Naive B cell (primary cell): Measurements from ENCODE around the gene BBS9. TPM values are rescaled to one million over a fixed set of nuclear protein-coding genes. Genes with fewer than 3 reads are reported as not detected.

Experiments used
- ATAC-seq, 2 donors: fragments of 150-1000 bp; cut with Tn5 transposase; 2 replicates each; pipeline ENCODE4 v1.10.0; 2021; ENCODE audit warnings: low read depth in 2 of 2, mild to moderate bottlenecking in 2 of 2, moderate library complexity in 2 of 2
- DNase-seq: peaks from one replicate; pipeline ENCODE4 v3.0.0; 2022
- H3K27ac Mint-ChIP-seq, 6 donors: one replicate each; pipeline ENCODE4 v1.8.0; 2020 to 2022; ENCODE audit warnings: mild to moderate bottlenecking in 6 of 6, mixed read lengths in 6 of 6, moderate library complexity in 5 of 6, inconsistent platforms in 2 of 6
- H3K27me3 Mint-ChIP-seq, 3 donors: one replicate each; pipeline ENCODE4 v1.8.0; 2021 to 2022; ENCODE audit warnings: mixed read lengths in 3 of 3, mild to moderate bottlenecking in 1 of 3
- H3K36me3 Mint-ChIP-seq, 2 donors: one replicate each; pipeline ENCODE4 v1.8.0; 2020 to 2022; ENCODE audit warnings: mixed read lengths in 2 of 2, inconsistent platforms in 1 of 2, mild to moderate bottlenecking in 1 of 2
- H3K4me1 Mint-ChIP-seq, 3 donors: one replicate each; pipeline ENCODE4 v1.8.0; 2020 to 2022; ENCODE audit warnings: mixed read lengths in 3 of 3, inconsistent platforms in 1 of 3, mild to moderate bottlenecking in 1 of 3, moderate library complexity in 1 of 3
- H3K4me3 Mint-ChIP-seq, 8 donors: one replicate each; pipeline ENCODE4 v1.8.0; 2020 to 2022; ENCODE audit warnings: mild to moderate bottlenecking in 8 of 8, mixed read lengths in 8 of 8, moderate library complexity in 8 of 8, inconsistent platforms in 2 of 8
- H3K9me3 Mint-ChIP-seq, 7 donors: one replicate each; pipeline ENCODE4 v1.8.0; 2020 to 2022; ENCODE audit warnings: mixed read lengths in 7 of 7, mild to moderate bottlenecking in 5 of 7, inconsistent platforms in 2 of 7, moderate library complexity in 1 of 7
- polyA plus RNA-seq, 6 donors: library from polyadenylated mRNA; unstranded; fragments of 300-500 nt; fragmentation: Illumina TruSeq; gene quantifications; one replicate each; pipeline ENCODE4 v1.2.3, GENCODE V29; 2021; ENCODE audit warnings: low read depth in 6 of 6

BBS9 gene
- polyA plus RNA-seq, 6 donors from 2014 or later = 10.9 to 17.0 (median 13.0) TPM

DNA sequence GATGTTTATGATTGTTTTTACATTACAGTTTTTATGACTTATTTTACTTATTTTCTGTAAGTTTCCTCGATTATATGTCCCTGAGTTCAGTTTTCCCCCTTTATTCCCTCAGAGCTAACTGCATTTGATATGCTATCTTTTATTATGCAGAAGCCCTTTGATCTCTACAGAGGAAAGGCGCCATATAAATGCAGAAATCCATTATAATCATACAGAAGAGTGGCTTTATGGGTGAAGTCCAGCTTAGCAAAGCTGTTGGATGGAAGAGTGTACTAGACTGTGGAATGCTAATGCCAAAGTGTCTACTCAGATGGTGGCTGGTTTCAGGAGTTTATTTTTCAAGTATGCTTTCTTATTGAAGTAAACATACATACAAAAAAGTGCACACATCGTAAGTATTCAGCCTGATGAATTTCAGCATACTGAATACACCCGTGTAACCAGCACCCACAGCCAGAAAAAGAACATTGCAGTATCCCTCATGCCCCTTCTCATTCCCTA, 517.6 kb downstream of the BBS9 start:
- Mint-ChIP-seq H3K36me3 (peaks cover 0 to 6% of the 10 kb centered on the region in 2 donors), H3K27ac (no peak overlapping the region), H3K4me1 (peaks cover 0 to 7% (median 4%) of the 10 kb centered on the region in 3 donors), H3K9me3 (no peaks in the 10 kb centered on the region), H3K27me3 (no peaks in the 10 kb centered on the region), H3K4me3 (no peak overlapping the region)
- ATAC-seq = no peak
- DNase-seq = no peak

DNA sequence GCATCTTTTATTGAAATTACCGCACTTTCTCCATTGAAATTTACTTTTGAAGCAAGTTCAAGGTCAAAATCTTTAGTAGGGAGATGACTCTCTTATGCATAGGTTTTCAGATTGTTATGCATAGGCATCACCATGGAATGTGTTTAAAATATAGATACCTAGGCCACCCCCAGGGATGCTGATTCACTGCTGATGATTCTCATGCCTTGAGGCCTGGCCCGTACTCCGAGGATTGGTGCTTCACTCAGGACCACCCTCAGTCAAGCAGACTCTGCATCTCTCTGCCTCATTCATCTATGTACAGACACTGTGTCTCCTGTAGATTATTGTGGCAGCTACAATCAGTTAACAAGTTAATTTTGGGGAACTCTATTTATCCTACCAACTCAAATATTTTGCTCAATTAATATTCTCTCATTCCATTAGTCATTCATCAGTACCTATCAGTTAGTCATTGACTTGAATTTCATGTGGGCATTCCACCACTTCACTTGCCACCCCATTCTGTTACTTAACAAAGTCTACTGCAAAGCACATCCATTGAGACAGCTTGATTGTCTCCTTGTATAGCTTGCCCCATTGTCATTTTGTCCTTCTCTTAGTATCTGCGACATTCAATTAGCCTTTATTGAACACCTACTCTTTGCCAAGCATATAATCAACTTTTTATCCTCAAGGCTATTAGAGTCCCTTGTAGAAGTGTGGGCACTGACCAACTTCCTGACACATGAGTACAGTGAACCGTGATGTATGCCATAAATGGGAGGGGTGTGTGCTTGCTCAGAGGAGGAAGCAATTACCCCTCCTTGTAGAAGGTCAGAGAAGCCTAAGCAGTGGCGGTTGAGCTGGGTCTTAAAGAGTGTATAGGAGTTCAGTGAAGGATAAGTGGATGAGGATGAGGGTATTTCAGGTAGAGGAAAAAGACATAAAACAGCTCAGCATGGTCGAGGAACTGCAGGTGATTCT, 520.4 kb downstream of the BBS9 start:
- peaks cover 0 to 9% of the 10 kb centered on the region in 2 donors for H3K36me3 Mint-ChIP-seq
- peak overlapping the region in 1 of 8 donors; percentile 41 for H3K4me3 Mint-ChIP-seq
- no peaks in the 10 kb centered on the region for H3K27me3 Mint-ChIP-seq
- no peaks in the 10 kb centered on the region for H3K9me3 Mint-ChIP-seq
- peaks cover 0 to 7% (median 4%) of the 10 kb centered on the region in 3 donors for H3K4me1 Mint-ChIP-seq
- H3K27ac Mint-ChIP-seq = peak overlapping the region in 1 of 6 donors; percentile 68
- ATAC-seq (no peak), DNase-seq (no peak)

DNA sequence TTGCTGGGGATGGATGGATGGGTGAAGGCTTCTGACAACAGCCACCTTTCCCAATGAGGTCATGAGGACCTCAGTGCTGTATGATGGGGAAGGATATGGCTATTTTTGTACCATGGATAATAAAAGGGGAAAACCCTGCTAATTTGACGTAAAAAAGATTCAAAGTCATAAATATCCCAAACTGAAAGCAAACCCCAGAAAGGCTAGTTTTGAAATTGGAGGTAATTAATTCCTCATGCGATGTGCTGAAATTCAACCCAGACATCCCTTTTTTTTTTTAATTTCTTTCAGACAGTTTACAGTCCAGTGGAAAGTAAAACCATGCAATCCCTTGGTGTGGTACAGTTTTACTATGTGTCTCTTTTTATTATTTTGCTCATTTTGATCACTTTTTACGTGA, 521.5 kb downstream of the BBS9 start:
- no peak for ATAC-seq
- DNase-seq = no peak
- Mint-ChIP-seq H3K27ac (no peak overlapping the region), H3K36me3 (peaks cover 0 to 9% of the 10 kb centered on the region in 2 donors), H3K9me3 (no peaks in the 10 kb centered on the region), H3K27me3 (no peaks in the 10 kb centered on the region), H3K4me3 (no peak overlapping the region), H3K4me1 (peaks cover 0 to 7% (median 4%) of the 10 kb centered on the region in 3 donors)

DNA sequence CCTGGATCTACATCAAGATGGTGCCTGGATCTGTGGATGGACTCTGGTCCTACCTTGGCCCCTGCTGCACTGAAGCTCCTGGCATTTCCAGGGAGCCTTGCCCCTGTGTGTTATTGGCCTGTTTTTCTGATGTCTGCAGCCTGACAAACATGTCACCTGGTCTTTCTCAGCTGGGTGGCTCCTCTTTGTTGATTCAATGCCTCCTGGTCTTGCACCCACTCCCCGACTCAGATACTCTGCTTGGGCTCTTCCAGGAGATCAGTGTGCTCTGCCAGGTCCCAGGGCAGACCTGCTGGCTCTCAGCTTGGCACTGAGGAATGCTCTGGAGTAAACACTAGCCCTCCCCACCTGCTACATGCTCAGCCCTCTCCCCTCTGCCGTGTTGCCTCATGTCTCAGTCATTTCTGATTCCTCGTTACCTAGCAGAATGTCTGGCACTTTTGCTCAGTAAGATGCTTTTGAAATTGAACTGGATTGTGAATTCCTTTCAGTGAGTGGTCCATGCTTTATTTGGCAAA, 522.7 kb downstream of the BBS9 start:
- Mint-ChIP-seq H3K36me3 (peaks cover 0 to 9% of the 10 kb centered on the region in 2 donors), H3K27ac (no peak overlapping the region), H3K27me3 (no peaks in the 10 kb centered on the region), H3K4me1 (peaks cover 0 to 7% (median 4%) of the 10 kb centered on the region in 3 donors), H3K9me3 (no peaks in the 10 kb centered on the region), H3K4me3 (no peak overlapping the region)
- DNase-seq (no peak), ATAC-seq (no peak)

DNA sequence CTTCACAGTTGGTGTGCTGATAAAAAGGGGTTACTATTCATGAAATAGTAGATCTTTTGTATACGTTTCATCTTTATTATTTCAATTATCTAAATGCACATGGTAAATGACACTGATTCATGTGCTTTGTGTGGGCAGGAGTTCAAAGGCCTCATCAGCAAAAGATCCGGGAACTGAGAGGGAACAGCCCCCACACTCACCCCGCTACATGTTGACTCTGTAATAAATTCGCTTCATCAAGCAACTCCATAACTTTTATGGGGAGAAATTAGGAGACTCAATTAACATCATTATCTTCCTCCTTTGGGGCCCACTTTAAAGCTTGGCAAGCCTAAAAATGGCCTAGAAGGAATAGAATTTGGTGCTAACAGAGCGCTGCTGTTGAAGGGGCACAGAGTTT, 525.3 kb downstream of the BBS9 start:
- Mint-ChIP-seq H3K4me3 (no peak overlapping the region), H3K27ac (no peak overlapping the region), H3K27me3 (no peaks in the 10 kb centered on the region), H3K36me3 (peaks cover 0 to 9% of the 10 kb centered on the region in 2 donors), H3K4me1 (peaks cover 0 to 6% (median 4%) of the 10 kb centered on the region in 3 donors), H3K9me3 (no peaks in the 10 kb centered on the region)
- no peak for DNase-seq
- no peak for ATAC-seq

Other genes starting within 250 kb of the BBS9 start
- 100 to 1,000 TPM in 1 of 6 donors, 10 to 100 TPM in 5; 29.8 to 112 (median 53.0) TPM for gene KBTBD2, start 237.8 kb upstream of the BBS9 start, polyA plus RNA-seq
- under 1 TPM in 5 of 6 donors, not detected in 1; 0.44 to 1.00 (median 0.71) TPM for gene FKBP9, start 172.1 kb upstream of the BBS9 start, polyA plus RNA-seq
- 100 to 1,000 TPM; 131 to 206 (median 147) TPM for gene NT5C3A, start 66.8 kb upstream of the BBS9 start, polyA plus RNA-seq
- 100 to 1,000 TPM in 1 of 6 donors, 10 to 100 TPM in 5; 69.2 to 117 (median 82.4) TPM for gene RP9, start 20.2 kb upstream of the BBS9 start, polyA plus RNA-seq